ENCODE results near the gene GREB1L. TPM values are rescaled to one million over a fixed set of nuclear protein-coding genes. Genes with fewer than 3 reads are reported as not detected.

GREB1L gene
- total and polyA plus RNA-seq, 10 of the 15 experiments (the other 5 are each of a cell fraction or from before 2014, with no cell fraction given), result under 0.01 to 0.11 (median 0.03) TPM; not detected in 1

- TF ChIP-seq HSF1 (IDR thresholded peaks at IDR 0.05; ENCODE audit: low read depth, low read length) (no peak), TAF1 (IDR thresholded peaks at IDR 0.05; ENCODE audit: borderline replicate concordance, low read depth, low read length) (no peak), MAX (IDR thresholded peaks at IDR 0.05; ENCODE audit: low read depth, low read length) (no peak), CREM (IDR thresholded peaks at IDR 0.05; ENCODE audit: low read depth) (no peak), RBBP5 (conservative IDR thresholded peaks at IDR 0.05) (no peak)
Measured at GRCh38 chr18:21490748-21491147, 248.7 kb downstream of the GREB1L start (continued).

GRCh38 chr18:21496277-21496835 lies 254.3 kb downstream of the GREB1L start:
- CTCF ChIA-PET, result interaction anchor here (1.0 to 1.5 kb wide), 2 partner anchors 10 to 11 kb away, joined by 3 to 5 read pairs; no protein-coding TSS in a partner anchor
- FAIRE-seq, result no peak

More at GRCh38 chr18:21496277-21496835, 254.3 kb downstream of the GREB1L start:
- ChIA-PET RAD21 (ENCODE audit: unreplicated experiment) (no interaction called here), POLR2A (no interaction called here), SMC1A (ENCODE audit: uncharacterized antibody, unreplicated experiment) (no interaction called here)
- Histone ChIP-seq H3K4me3 (no peak overlapping the region), H3K79me2 (ENCODE audit: control insufficient read depth, insufficient read depth, low read length) (no peaks in the 10 kb centered on the region), H2AFZ (ENCODE audit: control insufficient read depth, low read depth, low read length) (no peak overlapping the region), H3K27me3 (replicated peaks in 1 of 2; ENCODE audit: control insufficient read depth in 2 of 2, insufficient read depth in 2 of 2, low read length in 1 of 2) (no peaks in the 10 kb centered on the region; a peak in 1 of 4 replicates), H3K4me2 (ENCODE audit: control insufficient read depth, insufficient read depth) (no peak overlapping the region), H3K36me3 (ENCODE audit: control insufficient read depth in 2 of 2, insufficient read depth in 2 of 2, low read length in 1 of 2) (no peaks in the 10 kb centered on the region), H3K27ac (ENCODE audit: control insufficient read depth, insufficient read depth) (no peak overlapping the region), H3K9me3 (replicated peaks; ENCODE audit: control insufficient read depth, insufficient read depth, low read length) (no peaks in the 10 kb centered on the region), H4K20me1 (ENCODE audit: control insufficient read depth, insufficient read depth) (no peaks in the 10 kb centered on the region), H3K4me1 (ENCODE audit: control insufficient read depth, insufficient read depth, low read length) (no peaks in the 10 kb centered on the region), H3K9ac (ENCODE audit: control insufficient read depth, insufficient read depth, low read length) (no peak overlapping the region)
- no peak for DNase-seq (ENCODE audit: low read depth, low spot score)
- in situ Hi-C loops (cut with MboI) (loop anchor here (10.0 kb wide), 1 partner anchor 1208 kb away; no protein-coding TSS in a partner anchor), intact Hi-C loops (cut with micrococcal nuclease; ENCODE audit: unreplicated experiment) (loop anchor here (10.0 kb wide), 1 partner anchor 62 kb away; no protein-coding TSS in a partner anchor)
- no TSS peak for BruUV-seq (replicated peaks)
- TF ChIP-seq PML (IDR thresholded peaks at IDR 0.05; ENCODE audit: low read length), result no peak
- no peak for ATAC-seq
- 64% methylated on average over 12 of the region's 12 CpGs for WGBS (ENCODE audit: insufficient coverage, insufficient replicate concordance, low lambda C conversion rate, missing lambda C conversion rate)

Data from GM12878 (cell line).